Measurements from ENCODE around the gene BBIP1.

GRCh38 chr10:110916554-110917346 lies 2.2 kb downstream of the BBIP1 start:
- no peak for TF ChIP-seq CTCF (IDR thresholded peaks at IDR 0.05; ENCODE audit: low read depth, low read length, poor library complexity, severe bottlenecking)
- no peak for TF ChIP-seq EZH2phosphoT487 (IDR thresholded peaks at IDR 0.05; ENCODE audit: borderline replicate concordance, low read length)
